CD4-positive, alpha-beta T cell treated with Interleukin-21 for 1 hour (primary cell): Measurements from ENCODE around the gene FOXK1.

ENCODE experiments used
- DNase-seq: peaks from one replicate; pipeline ENCODE4 v3.0.0-alpha.2; 2020

FOXK1 gene

GRCh38 chr7:4766666-4767519 is 84.8 kb downstream of the FOXK1 start:
- no peak for DNase-seq

- no peak for DNase-seq
Observed at GRCh38 chr7:4768597-4769569, 86.8 kb downstream of the FOXK1 start.

GRCh38 chr7:4769761-4770160 is 87.7 kb downstream of the FOXK1 start:
- DNase-seq = no peak

- no peak for DNase-seq
Observed at GRCh38 chr7:4770886-4771285, 88.8 kb downstream of the FOXK1 start.

- no peak for DNase-seq
Observed at GRCh38 chr7:4771737-4772136, 89.6 kb downstream of the FOXK1 start.

- DNase-seq = no peak
Observed at GRCh38 chr7:4772306-4772705, 90.2 kb downstream of the FOXK1 start.

DNA sequence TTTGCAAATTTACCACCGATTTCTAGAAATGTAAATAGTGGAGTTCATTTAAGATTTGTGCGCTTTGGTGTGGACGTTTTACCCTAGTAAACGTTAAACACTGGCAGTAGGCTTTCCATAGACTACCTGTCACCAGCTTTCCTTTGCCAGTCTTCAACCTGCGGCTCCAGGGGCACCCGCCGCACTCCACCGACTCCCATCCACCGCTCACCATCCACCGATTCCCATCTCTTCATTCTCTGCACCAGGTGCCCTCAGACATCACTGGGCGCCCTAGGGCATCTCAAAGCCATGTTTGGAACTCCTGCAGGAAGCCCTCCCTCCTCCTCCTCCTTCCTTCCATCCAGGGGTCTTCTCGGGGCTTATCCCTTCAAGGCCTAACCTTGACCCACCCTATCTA is 91.9 kb downstream of the FOXK1 start:
- DNase-seq = no peak

DNA sequence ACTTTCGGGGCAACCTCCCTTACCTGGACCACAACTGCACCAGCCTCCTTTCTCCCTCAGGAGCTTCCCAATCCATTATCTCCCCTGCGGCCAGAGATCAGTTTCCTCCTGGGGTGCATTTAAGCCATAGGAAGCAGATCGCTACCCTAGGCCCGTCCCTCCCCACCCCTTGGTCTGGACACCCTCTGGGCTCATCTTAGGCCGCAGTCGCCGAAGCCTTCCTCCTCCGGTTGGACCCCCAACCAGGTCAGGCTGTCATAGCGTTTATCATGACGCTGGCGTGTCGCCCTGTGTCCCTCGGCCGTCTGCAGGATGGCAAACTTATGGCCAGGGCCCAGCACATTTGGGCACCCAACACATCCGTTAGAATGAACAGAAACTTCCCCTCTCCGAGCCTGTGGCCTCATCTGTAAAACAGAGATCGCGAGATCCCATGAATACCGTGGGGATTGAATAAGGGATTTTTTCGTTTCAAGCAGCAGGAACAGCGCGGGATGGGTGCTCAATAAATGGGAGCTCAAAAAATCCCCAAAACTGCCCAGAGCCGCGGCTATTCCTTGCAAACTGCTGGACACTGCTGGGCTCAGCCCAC is 92.7 kb downstream of the FOXK1 start:
- no peak for DNase-seq

DNA sequence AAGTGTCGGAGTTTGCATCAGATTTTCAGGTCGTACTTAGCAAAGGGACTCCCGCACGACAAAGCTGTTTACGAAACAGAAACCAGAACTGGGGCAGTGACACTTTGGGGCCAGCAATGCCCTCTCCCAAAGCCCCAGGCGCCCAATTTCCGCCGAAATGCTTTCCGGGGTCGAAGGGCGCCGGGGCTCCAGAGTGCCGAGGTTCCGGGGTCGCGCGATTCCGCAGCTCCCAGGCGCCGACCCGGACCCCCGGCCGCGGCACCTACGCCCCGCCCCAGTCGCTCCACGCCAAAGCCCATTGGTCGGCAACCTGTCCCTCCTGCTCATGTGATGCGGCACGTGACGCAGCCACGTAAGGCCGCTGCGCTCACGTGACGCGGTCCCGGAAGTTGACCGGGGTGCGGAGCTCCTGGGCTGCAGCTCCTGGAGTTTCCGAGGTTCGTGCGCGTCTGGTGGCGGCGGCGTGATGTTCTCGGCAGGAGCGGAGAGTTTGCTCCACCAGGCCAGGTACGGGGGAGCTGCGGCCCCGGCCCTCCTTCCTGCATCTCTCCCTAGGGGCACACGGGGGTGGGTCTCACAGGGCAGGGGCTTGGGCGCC is 93.3 kb downstream of the FOXK1 start, which contains the start of gene AP5Z1:
AP5Z1 (plus strand) TSS at position 374 of the 598 bp plus-strand sequence; CDS start at position 467, 93 bp downstream.
- peak; percentile 96 for DNase-seq

- DNase-seq = peak; percentile 55
Observed at GRCh38 chr7:4775848-4776623, 93.9 kb downstream of the FOXK1 start.

- no peak for DNase-seq
Observed at GRCh38 chr7:4779118-4779517, 97.0 kb downstream of the FOXK1 start.

DNA sequence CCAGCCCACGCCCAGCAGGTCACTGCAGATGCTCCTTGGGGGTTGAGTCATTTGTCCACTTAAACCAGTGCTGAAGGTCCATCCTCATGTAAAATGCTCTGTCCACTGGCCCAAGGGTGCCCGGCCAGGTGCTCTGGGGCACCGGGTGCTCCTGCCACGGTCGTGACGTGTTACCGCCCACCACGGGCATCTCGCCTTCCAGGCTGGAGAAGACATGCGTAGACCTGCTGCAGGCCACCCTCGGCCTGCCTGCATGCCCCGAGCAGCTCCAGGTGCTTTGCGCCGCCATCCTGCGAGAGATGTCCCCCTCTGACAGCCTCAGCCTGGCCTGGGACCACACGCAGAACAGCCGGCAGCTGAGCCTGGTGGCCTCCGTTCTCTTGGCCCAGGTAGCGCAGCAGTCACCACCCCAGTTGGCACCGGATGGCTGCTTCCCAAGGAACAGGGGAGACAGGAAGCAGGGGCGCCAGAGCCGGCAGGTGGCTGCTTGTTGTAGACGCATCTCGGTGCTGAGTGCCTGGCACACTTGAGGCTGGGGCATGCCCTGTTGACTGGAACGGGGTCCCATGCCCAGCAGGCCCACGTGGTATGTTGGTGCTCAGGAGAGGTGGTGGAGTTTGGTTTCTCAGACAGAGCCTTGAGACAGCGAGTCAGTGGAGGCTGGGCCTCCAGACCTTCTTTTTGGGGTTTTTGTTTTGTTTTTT is 99.4 kb downstream of the FOXK1 start:
- no peak for DNase-seq

DNA sequence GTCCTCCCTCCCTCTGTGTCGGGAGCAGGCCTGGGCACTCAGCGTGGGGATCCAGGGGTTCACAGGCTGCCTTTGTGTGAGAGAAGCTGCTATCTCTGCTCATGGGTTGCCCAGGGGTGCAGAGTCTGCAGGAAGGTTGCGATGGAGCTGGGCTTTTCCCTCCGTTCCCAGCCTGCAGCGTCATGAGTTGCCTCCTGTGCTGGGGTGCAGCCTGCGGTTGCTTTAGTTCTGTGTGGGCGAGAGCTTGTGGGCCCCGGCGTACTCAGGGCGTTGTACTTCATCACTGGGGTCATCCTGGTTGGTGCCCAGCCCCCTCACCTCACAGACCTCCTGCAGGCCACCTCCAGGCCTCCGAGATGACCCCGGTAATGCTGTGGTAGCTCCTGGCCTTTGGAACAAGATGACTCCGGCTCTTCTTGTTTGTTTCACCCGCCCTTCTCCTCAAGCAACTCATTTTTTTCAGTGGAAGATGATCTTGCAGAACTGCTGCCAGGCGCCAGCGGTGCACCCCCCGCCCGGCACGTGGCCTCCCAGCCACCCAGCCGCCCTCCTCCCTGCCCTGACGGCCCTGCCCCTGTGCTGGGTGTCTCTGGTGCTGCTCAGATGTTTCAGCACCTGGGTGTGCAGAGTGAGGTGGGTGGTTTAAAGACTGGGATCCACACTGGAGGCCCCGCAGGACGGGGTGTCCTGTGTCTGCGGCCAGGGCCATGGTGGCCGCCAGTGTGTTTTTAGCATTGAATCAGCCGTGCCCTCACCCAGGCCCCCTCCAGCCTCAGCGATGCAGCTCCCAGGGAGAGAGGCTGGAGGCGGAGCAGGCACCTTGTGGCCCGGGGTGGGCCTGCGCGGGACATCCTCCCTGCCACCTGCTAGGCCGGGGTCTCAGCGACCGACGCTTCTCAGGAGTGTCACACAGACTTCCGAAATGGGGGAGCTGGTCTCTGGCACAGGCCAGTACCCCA is 100.5 kb downstream of the FOXK1 start:
- DNase-seq = no peak

GRCh38 chr7:4783292-4783652 is 101.2 kb downstream of the FOXK1 start:
- no peak for DNase-seq

- DNase-seq = no peak
Observed at GRCh38 chr7:4783762-4784351, 101.8 kb downstream of the FOXK1 start.

DNA sequence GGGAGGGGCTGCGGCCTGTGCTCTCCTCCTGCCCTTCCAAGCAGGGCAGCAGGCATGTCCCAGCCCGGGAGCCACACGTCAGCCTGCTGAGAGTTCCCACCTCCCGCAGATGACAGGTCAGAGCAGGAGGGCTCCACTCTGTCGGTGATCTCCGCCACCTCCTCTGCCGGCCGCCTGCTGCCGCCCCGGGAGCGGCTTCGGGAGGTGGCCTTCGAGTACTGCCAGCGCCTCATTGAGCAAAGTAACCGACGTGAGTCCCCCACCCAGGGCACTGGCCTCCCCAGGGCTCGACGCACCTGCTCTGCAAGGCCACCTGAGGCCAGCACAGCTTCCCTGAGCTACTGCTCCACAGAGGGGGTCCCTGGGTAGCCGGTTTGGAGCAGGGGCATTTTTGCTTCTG is 102.7 kb downstream of the FOXK1 start:
- DNase-seq = no peak

GRCh38 chr7:4785371-4785770 is 103.3 kb downstream of the FOXK1 start:
- DNase-seq = no peak

GRCh38 chr7:4786015-4786414 is 103.9 kb downstream of the FOXK1 start:
- DNase-seq = no peak

DNA sequence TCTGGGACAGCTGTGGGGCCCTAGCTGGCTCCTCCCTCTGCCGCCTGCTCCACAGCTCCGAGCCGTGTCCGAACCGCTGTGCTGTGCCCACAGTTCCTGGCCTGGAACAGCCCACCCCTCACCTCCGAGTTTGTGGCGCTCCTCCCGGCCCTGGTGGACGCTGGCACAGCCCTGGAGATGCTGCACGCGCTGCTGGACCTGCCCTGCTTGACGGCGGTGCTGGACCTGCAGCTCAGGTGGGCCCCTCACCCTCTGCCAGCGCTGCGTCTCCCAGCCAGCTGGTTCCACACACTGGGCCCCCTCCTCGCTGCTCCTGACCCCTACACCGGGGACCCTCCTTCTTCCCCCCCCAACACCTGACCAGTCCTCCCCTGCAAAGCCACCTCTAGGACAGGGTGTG is 105.4 kb downstream of the FOXK1 start:
- no peak for DNase-seq
